ENCODE results near the gene ORC1. TPM values are rescaled to one million over a fixed set of nuclear protein-coding genes. Genes with fewer than 3 reads are reported as not detected.

The ORC1 gene
- total and polyA plus RNA-seq, 2 of the 8 experiments (the other 6 are each of a cell fraction or from before 2014, with no cell fraction given) = 36.9 to 49.0 TPM

- Histone ChIP-seq H2BK5ac (ENCODE audit: low read depth, low read length) (no peak overlapping the region), H3K4me1 (replicated peaks in 1 of 4; ENCODE audit: control insufficient read depth in 3 of 4, insufficient read depth in 4 of 4, low read length in 3 of 4) (peaks cover 0 to 4% (median 0%) of the 10 kb centered on the region in 4 experiments; a peak in 1 of 7 replicates), H3K27me3 (replicated peaks in 1 of 4; ENCODE audit: control insufficient read depth in 3 of 4, extremely low read depth in 1 of 4, insufficient read depth in 3 of 4, low read length in 3 of 4) (no peaks in the 10 kb centered on the region; a peak in 1 of 7 replicates), H4K8ac (ENCODE audit: extremely low read depth, insufficient read depth, low read length) (no peak overlapping the region), H3K79me2 (ENCODE audit: control insufficient read depth in 1 of 2, insufficient read depth in 2 of 2, low read length in 2 of 2) (peaks cover 2 to 45% of the 10 kb centered on the region in 2 experiments; a peak in 3 of 4 replicates), H3K9me3 (ENCODE audit: insufficient read depth in 2 of 2, low read depth in 1 of 2, low read length in 1 of 2) (no peaks in the 10 kb centered on the region), H3K23ac (ENCODE audit: insufficient read length) (no peak overlapping the region), H4K91ac (replicated peaks; ENCODE audit: insufficient read length, low read length) (no peak overlapping the region), H3K4me2 (ENCODE audit: insufficient read depth in 1 of 2, low read depth in 2 of 2, low read length in 2 of 2) (no peak overlapping the region), H2BK15ac (ENCODE audit: low read length) (no peak overlapping the region), H3K9ac (replicated peaks in 1 of 4; ENCODE audit: extremely low read depth in 1 of 4, low read depth in 3 of 4, low read length in 3 of 4) (no peak overlapping the region), H3K79me1 (ENCODE audit: low read depth, low read length) (peaks cover 5% of the 10 kb centered on the region; the same call in 1 of the 2 replicates), H3K18ac (ENCODE audit: extremely low read depth, low read length) (no peak overlapping the region), H2AK5ac (ENCODE audit: low read depth, low read length) (no peak overlapping the region), H2BK12ac (ENCODE audit: low read depth, low read length) (no peak overlapping the region), H3K23me2 (ENCODE audit: low read depth, low read length) (peaks cover 5% of the 10 kb centered on the region; the same call in 1 of the 2 replicates), H2BK120ac (replicated peaks; ENCODE audit: low read depth, low read length) (no peak overlapping the region), H3K56ac (replicated peaks; ENCODE audit: insufficient read length, low read depth, low read length) (no peak overlapping the region), H3K36me3 (ENCODE audit: control insufficient read depth in 2 of 4, insufficient read depth in 4 of 4, low read length in 3 of 4) (peaks cover 30 to 66% (median 57%) of the 10 kb centered on the region in 4 experiments), H2AFZ (ENCODE audit: low read length) (no peak overlapping the region), H3K4me3 (ENCODE audit: extremely low read depth in 1 of 4, insufficient read depth in 2 of 4, low read depth in 3 of 4, low read length in 4 of 4) (no peak overlapping the region), H4K5ac (ENCODE audit: insufficient read length, low read depth, low read length) (no peak overlapping the region), H4K20me1 (replicated peaks in 1 of 2; ENCODE audit: control insufficient read depth in 1 of 2, insufficient read depth in 2 of 2, low read length in 2 of 2) (peaks cover 6 to 14% of the 10 kb centered on the region in 2 experiments), H3K27ac (ENCODE audit: low read depth, low read length) (no peak overlapping the region), H2BK20ac (ENCODE audit: low read length) (no peak overlapping the region), H3K4ac (replicated peaks; ENCODE audit: insufficient read length, low read depth, low read length) (no peak overlapping the region), H3K14ac (ENCODE audit: insufficient read length) (no peak overlapping the region)
- POLR2A ChIA-PET (ENCODE audit: partially characterized antibody) = interaction anchor here (0.8 to 9.8 kb wide), 6 partner anchors 9 to 157 kb away, joined by 3 to 82 read pairs (median 5); no protein-coding TSS in a partner anchor
- FAIRE-seq = no peak
- CTCF ChIA-PET (ENCODE audit: partially characterized antibody) = interaction anchor here (0.6 to 1.1 kb wide), 4 partner anchors 18 to 561 kb away, joined by 3 read pairs; no protein-coding TSS in a partner anchor
- 94% methylated on average over 3 of the region's 3 CpGs; no CpG with 5 or more reads in 1 of the 2 experiments for WGBS, 2 experiments (ENCODE audit: extremely low coverage in 1 of 2, insufficient coverage in 1 of 2, insufficient read length in 1 of 2, insufficient replicate concordance in 2 of 2, low coverage in 1 of 2, low lambda C conversion rate in 2 of 2, missing lambda C conversion rate in 1 of 2)
- DNase-seq (ENCODE audit: low read depth in 1 of 2, low spot score in 2 of 2) = no peak
- no peak for TF ChIP-seq CTCF (IDR thresholded peaks at IDR 0.05; ENCODE audit: control extremely low read depth in 1 of 3, insufficient read depth in 1 of 3, low read depth in 1 of 3, low read length in 3 of 3)
- TF ChIP-seq SP1 (IDR thresholded peaks at IDR 0.05; ENCODE audit: low read depth, low read length) = no peak
- no peak for TF ChIP-seq FOSL1 (IDR thresholded peaks at IDR 0.05; ENCODE audit: insufficient read depth, low read depth, low read length)
- TF ChIP-seq CEBPB (IDR thresholded peaks at IDR 0.05; ENCODE audit: low read depth, low read length) = no peak
- TF ChIP-seq TAF1 (IDR thresholded peaks at IDR 0.05; ENCODE audit: low read depth, low read length) = no peak
- no peak for TF ChIP-seq TCF12 (IDR thresholded peaks at IDR 0.05; ENCODE audit: low read depth, low read length)
- no peak for TF ChIP-seq CBX5 (IDR thresholded peaks at IDR 0.05; ENCODE audit: low read depth, low read length)
- no peak for TF ChIP-seq NANOG (IDR thresholded peaks at IDR 0.05; ENCODE audit: insufficient read depth, low read depth, low read length, poor library complexity, severe bottlenecking)
- TF ChIP-seq JUN (IDR thresholded peaks at IDR 0.05; ENCODE audit: low read depth, low read length) = no peak
- TF ChIP-seq SIX5 (IDR thresholded peaks at IDR 0.05; ENCODE audit: low read depth, low read length) = no peak
- no peak for TF ChIP-seq EZH2 (IDR thresholded peaks at IDR 0.05; ENCODE audit: low read depth, low read length, severe bottlenecking)
Observed at GRCh38 chr1:52399629-52400028, 4.6 kb downstream of the ORC1 start.
